Dendritic cell treated with granulocyte-macrophage colony-stimulating factor and Interleukin-4, amounts not matched to agents 40 ng/mL and 50 ng/mL, for 4 days (primary cell): ENCODE measurements around the gene TRIM60.
"Not testable (repeated sequence)": the region's sequence is repeated elsewhere in the genome, so short reads cannot be mapped to it uniquely, and the experiment has no call there.

Experiments used
- H3K27ac Mint-ChIP-seq: one replicate; pipeline ENCODE4 v1.8.0; 2022; ENCODE audit warnings: mild to moderate bottlenecking, mixed read lengths
- H3K27me3 Mint-ChIP-seq: one replicate; pipeline ENCODE4 v1.8.0; 2022; ENCODE audit warnings: mild to moderate bottlenecking, mixed read lengths
- H3K36me3 Mint-ChIP-seq: one replicate; pipeline ENCODE4 v1.8.0; 2022; ENCODE audit warnings: low read depth, mixed read lengths
- H3K4me1 Mint-ChIP-seq: one replicate; pipeline ENCODE4 v1.8.0; 2022; ENCODE audit warnings: low read depth, mixed read lengths
- H3K4me3 Mint-ChIP-seq: one replicate; pipeline ENCODE4 v1.8.0; 2022; ENCODE audit warnings: mild to moderate bottlenecking, moderate library complexity, mixed read lengths
- H3K9me3 Mint-ChIP-seq: one replicate; pipeline ENCODE4 v1.8.0; 2022; ENCODE audit warnings: mixed read lengths
- intact Hi-C: fragments of 100-400 bp; cut with micrococcal nuclease; formaldehyde crosslinking; loops from one replicate; pipeline ENCODE4 v1.15.0; 2022

TRIM60 gene

GRCh38 chr4:165011403-165011802, 20.4 kb upstream of the TRIM60 start:
- H3K4me1 Mint-ChIP-seq, result no peaks in the 10 kb centered on the region
- no peaks in the 10 kb centered on the region for H3K27me3 Mint-ChIP-seq
- H3K9me3 Mint-ChIP-seq, result no peaks in the 10 kb centered on the region
- no peak overlapping the region for H3K27ac Mint-ChIP-seq
- no peaks in the 10 kb centered on the region for H3K36me3 Mint-ChIP-seq
- H3K4me3 Mint-ChIP-seq, result no peak overlapping the region
- intact Hi-C loops, result no loop called here

- H3K36me3 Mint-ChIP-seq, result no peaks in the 10 kb centered on the region
- H3K4me1 Mint-ChIP-seq, result no peaks in the 10 kb centered on the region
- intact Hi-C loops, result no loop called here
- no peak overlapping the region for H3K27ac Mint-ChIP-seq
- no peak overlapping the region for H3K4me3 Mint-ChIP-seq
- H3K27me3 Mint-ChIP-seq, result no peaks in the 10 kb centered on the region
- no peaks in the 10 kb centered on the region for H3K9me3 Mint-ChIP-seq
Measured at GRCh38 chr4:165013691-165014090, 18.1 kb upstream of the TRIM60 start.

GRCh38 chr4:165016971-165017370, 14.8 kb upstream of the TRIM60 start:
- no peaks in the 10 kb centered on the region for H3K4me1 Mint-ChIP-seq
- H3K27me3 Mint-ChIP-seq, result no peaks in the 10 kb centered on the region
- no peaks in the 10 kb centered on the region for H3K9me3 Mint-ChIP-seq
- intact Hi-C loops, result no loop called here
- H3K4me3 Mint-ChIP-seq, result no peak overlapping the region
- H3K36me3 Mint-ChIP-seq, result no peaks in the 10 kb centered on the region
- no peak overlapping the region for H3K27ac Mint-ChIP-seq

GRCh38 chr4:165019995-165020394, 11.8 kb upstream of the TRIM60 start:
- H3K4me1 Mint-ChIP-seq, H3K9me3 Mint-ChIP-seq, H3K4me3 Mint-ChIP-seq, H3K27me3 Mint-ChIP-seq, H3K36me3 Mint-ChIP-seq, intact Hi-C loops, H3K27ac Mint-ChIP-seq: not testable (repeated sequence)

- H3K27me3 Mint-ChIP-seq, H3K4me1 Mint-ChIP-seq, H3K27ac Mint-ChIP-seq, H3K9me3 Mint-ChIP-seq, intact Hi-C loops, H3K4me3 Mint-ChIP-seq, H3K36me3 Mint-ChIP-seq: not testable (repeated sequence)
Measured at GRCh38 chr4:165025782-165026181, 6.0 kb upstream of the TRIM60 start.

- no peak overlapping the region for H3K27ac Mint-ChIP-seq
- intact Hi-C loops, result no loop called here
- no peaks in the 10 kb centered on the region for H3K27me3 Mint-ChIP-seq
- peaks cover 12% of the 10 kb centered on the region for H3K9me3 Mint-ChIP-seq
- H3K4me1 Mint-ChIP-seq, result no peaks in the 10 kb centered on the region
- no peak overlapping the region for H3K4me3 Mint-ChIP-seq
- H3K36me3 Mint-ChIP-seq, result no peaks in the 10 kb centered on the region
Measured at GRCh38 chr4:165027762-165028402, 3.9 kb upstream of the TRIM60 start.

GRCh38 chr4:165048170-165048569, 16.4 kb downstream of the TRIM60 start:
- Mint-ChIP-seq H3K36me3 (no peaks in the 10 kb centered on the region), H3K4me3 (no peak overlapping the region), H3K27me3 (peaks cover 4% of the 10 kb centered on the region), H3K4me1 (no peaks in the 10 kb centered on the region), H3K27ac (no peak overlapping the region), H3K9me3 (no peaks in the 10 kb centered on the region)
- intact Hi-C loops, result no loop called here

- intact Hi-C loops, result no loop called here
- no peak overlapping the region for H3K27ac Mint-ChIP-seq
- no peak overlapping the region for H3K4me3 Mint-ChIP-seq
- H3K27me3 Mint-ChIP-seq, result peaks cover 2% of the 10 kb centered on the region
- H3K9me3 Mint-ChIP-seq, result no peaks in the 10 kb centered on the region
- no peaks in the 10 kb centered on the region for H3K36me3 Mint-ChIP-seq
- H3K4me1 Mint-ChIP-seq, result no peaks in the 10 kb centered on the region
Measured at GRCh38 chr4:165052627-165053026, 20.8 kb downstream of the TRIM60 start.

- intact Hi-C loops, result no loop called here
- H3K27ac Mint-ChIP-seq, result no peak within 1 kb of the TSS
- H3K36me3 Mint-ChIP-seq, result no peaks in the 10 kb centered on the region
- no peaks in the 10 kb centered on the region for H3K4me1 Mint-ChIP-seq
- peaks cover 2% of the 10 kb centered on the region for H3K27me3 Mint-ChIP-seq
- no peak within 1 kb of the TSS for H3K4me3 Mint-ChIP-seq
- no peaks in the 10 kb centered on the region for H3K9me3 Mint-ChIP-seq
Measured at GRCh38 chr4:165053645-165054044, 21.8 kb downstream of the TRIM60 start, which contains the start of gene TRIM75. TRIM75 (plus strand) TSS chr4:165053866; CDS start chr4:165059148, 5,282 bp downstream.

- Mint-ChIP-seq H3K4me3 (no peak overlapping the region), H3K4me1 (no peaks in the 10 kb centered on the region), H3K36me3 (no peaks in the 10 kb centered on the region), H3K9me3 (no peaks in the 10 kb centered on the region), H3K27ac (no peak overlapping the region), H3K27me3 (peaks cover 2% of the 10 kb centered on the region)
- intact Hi-C loops, result no loop called here
Measured at GRCh38 chr4:165055601-165056000, 23.8 kb downstream of the TRIM60 start.

- H3K4me1 Mint-ChIP-seq, result no peaks in the 10 kb centered on the region
- H3K36me3 Mint-ChIP-seq, result no peaks in the 10 kb centered on the region
- no peak overlapping the region for H3K27ac Mint-ChIP-seq
- intact Hi-C loops, result no loop called here
- H3K4me3 Mint-ChIP-seq, result no peak overlapping the region
- no peaks in the 10 kb centered on the region for H3K27me3 Mint-ChIP-seq
- no peaks in the 10 kb centered on the region for H3K9me3 Mint-ChIP-seq
Measured at GRCh38 chr4:165058666-165059065, 26.9 kb downstream of the TRIM60 start.

- Mint-ChIP-seq H3K4me3 (no peak overlapping the region), H3K27ac (no peak overlapping the region), H3K9me3 (no peaks in the 10 kb centered on the region), H3K4me1 (no peaks in the 10 kb centered on the region), H3K36me3 (no peaks in the 10 kb centered on the region), H3K27me3 (no peaks in the 10 kb centered on the region)
- intact Hi-C loops, result no loop called here
Measured at GRCh38 chr4:165059386-165059785, 27.6 kb downstream of the TRIM60 start.

- Mint-ChIP-seq H3K4me1 (no peaks in the 10 kb centered on the region), H3K9me3 (no peaks in the 10 kb centered on the region), H3K36me3 (no peaks in the 10 kb centered on the region), H3K4me3 (no peak overlapping the region), H3K27me3 (no peaks in the 10 kb centered on the region), H3K27ac (no peak overlapping the region)
- intact Hi-C loops, result no loop called here
Measured at GRCh38 chr4:165060938-165061337, 29.1 kb downstream of the TRIM60 start.

- H3K27ac Mint-ChIP-seq, result no peak overlapping the region
- no peaks in the 10 kb centered on the region for H3K4me1 Mint-ChIP-seq
- H3K9me3 Mint-ChIP-seq, result no peaks in the 10 kb centered on the region
- H3K36me3 Mint-ChIP-seq, result peaks cover 16% of the 10 kb centered on the region
- no peak overlapping the region for H3K4me3 Mint-ChIP-seq
- no peaks in the 10 kb centered on the region for H3K27me3 Mint-ChIP-seq
- intact Hi-C loops, result no loop called here
Measured at GRCh38 chr4:165070560-165070959, 38.8 kb downstream of the TRIM60 start.

GRCh38 chr4:165073346-165073745, 41.5 kb downstream of the TRIM60 start:
- H3K27me3 Mint-ChIP-seq, H3K4me1 Mint-ChIP-seq, H3K9me3 Mint-ChIP-seq, H3K4me3 Mint-ChIP-seq, intact Hi-C loops, H3K27ac Mint-ChIP-seq: not testable (repeated sequence)
- H3K36me3 Mint-ChIP-seq, result peaks cover 44% of the 10 kb centered on the region
